Measurements from ENCODE around the gene PIEZO2. TPM values are rescaled to one million over a fixed set of nuclear protein-coding genes. Genes with fewer than 3 reads are reported as not detected.
"Not testable (repeated sequence)": the region's sequence is repeated elsewhere in the genome, so short reads cannot be mapped to it uniquely, and the experiment has no call there.

Gene PIEZO2
- total RNA-seq, 4 donors from 2014 or later, result 2.4 to 5.2 (median 3.3) TPM

- DNase-seq (ENCODE audit: extremely low spot score), result no peak
- H3K9me3 ChIP-seq, result no peaks in the 10 kb centered on the region
- WGBS, result 45% methylated on average over 13 of the region's 13 CpGs
- H3K4me3 ChIP-seq, result peak overlapping the region in 1 of 4 donors; percentile 13
- peak overlapping the region; percentile 40 to 62 (median 44) for H3K27ac ChIP-seq (replicated peaks in 1 of 4)
- H3K4me1 ChIP-seq, result peaks cover 5 to 26% (median 22%) of the 10 kb centered on the region in 4 donors
- H3K27me3 ChIP-seq, result no peaks in the 10 kb centered on the region
- TF ChIP-seq POLR2A (IDR thresholded peaks at IDR 0.05; ENCODE audit: low read depth) (no peak), POLR2AphosphoS5 (IDR thresholded peaks at IDR 0.05) (peak in 1 of 2 donors; percentile 15)
- intact Hi-C loops (cut with DNase I), result no loop called here
- no peaks in the 10 kb centered on the region for H3K36me3 ChIP-seq
Observed at GRCh38 chr18:10660179-10660884, 489.0 kb downstream of the PIEZO2 start.

DNA sequence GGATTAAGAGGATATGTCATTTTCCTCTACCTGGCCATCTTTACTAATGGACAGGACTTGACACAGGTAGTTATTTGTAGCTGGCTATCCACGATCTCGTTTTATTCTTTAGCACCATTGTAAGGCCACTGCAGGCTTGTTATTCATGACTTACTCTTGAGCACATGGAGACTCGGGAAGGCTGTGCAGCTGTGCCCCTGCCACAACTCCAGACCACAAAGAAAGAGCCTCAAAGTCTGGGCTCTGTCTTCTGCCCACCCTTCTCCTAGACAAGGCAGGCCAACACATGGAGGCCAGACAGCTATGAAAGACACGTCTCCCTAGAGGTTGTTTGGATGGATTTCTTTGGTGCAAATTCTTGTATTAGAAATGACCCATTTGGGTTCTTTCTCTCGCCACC, 489.8 kb downstream of the PIEZO2 start:
- WGBS, result 57% methylated on average over 5 of the region's 5 CpGs
- TF ChIP-seq POLR2A (IDR thresholded peaks at IDR 0.05; ENCODE audit: low read depth) (no peak), CTCF (IDR thresholded peaks at IDR 0.05) (no peak), POLR2AphosphoS5 (IDR thresholded peaks at IDR 0.05) (no peak), EP300 (IDR thresholded peaks at IDR 0.05) (no peak)
- Histone ChIP-seq H3K27ac (replicated peaks in 1 of 4) (peak overlapping the region in 1 of 4 donors; percentile 43), H3K9me3 (no peaks in the 10 kb centered on the region), H3K4me1 (peaks cover 5 to 26% (median 22%) of the 10 kb centered on the region in 4 donors), H3K36me3 (no peaks in the 10 kb centered on the region), H3K27me3 (no peaks in the 10 kb centered on the region), H3K4me3 (no peak overlapping the region)
- intact Hi-C loops (cut with DNase I), result no loop called here
- DNase-seq (ENCODE audit: extremely low spot score), result no peak

DNA sequence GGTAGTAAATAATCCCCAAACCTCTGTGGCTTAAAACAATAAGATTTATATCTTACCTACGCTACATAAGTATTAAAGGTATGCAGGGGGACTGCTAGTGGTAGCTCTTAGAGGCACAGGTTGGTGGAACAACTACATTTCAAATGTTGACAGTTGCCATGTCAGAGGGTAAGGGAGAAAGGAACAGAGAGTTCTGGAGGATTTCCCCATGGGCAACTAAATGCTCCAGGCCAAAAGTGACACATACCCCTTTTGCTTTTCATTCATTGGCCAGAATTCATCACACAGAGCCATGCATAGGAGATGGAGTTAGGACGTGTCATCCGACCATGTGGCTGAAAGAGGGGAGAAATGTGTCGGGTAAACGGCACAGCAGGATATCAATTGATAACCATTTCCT, 490.4 kb downstream of the PIEZO2 start:
- Histone ChIP-seq H3K27me3 (no peaks in the 10 kb centered on the region), H3K4me1 (peaks cover 5 to 26% (median 22%) of the 10 kb centered on the region in 4 donors), H3K27ac (replicated peaks in 1 of 4) (no peak overlapping the region), H3K4me3 (no peak overlapping the region), H3K9me3 (no peaks in the 10 kb centered on the region), H3K36me3 (no peaks in the 10 kb centered on the region)
- WGBS, result 71% methylated on average over 5 of the region's 5 CpGs
- TF ChIP-seq CTCF (IDR thresholded peaks at IDR 0.05), result no peak
- no peak for TF ChIP-seq POLR2AphosphoS5 (IDR thresholded peaks at IDR 0.05)
- TF ChIP-seq POLR2A (IDR thresholded peaks at IDR 0.05; ENCODE audit: low read depth), result no peak
- TF ChIP-seq EP300 (IDR thresholded peaks at IDR 0.05), result no peak
- no peak for DNase-seq (ENCODE audit: extremely low spot score)
- intact Hi-C loops (cut with DNase I), result no loop called here

- DNase-seq (ENCODE audit: extremely low spot score); H3K36me3 ChIP-seq; H3K27ac ChIP-seq (replicated peaks in 1 of 4); H3K4me3 ChIP-seq; H3K4me1 ChIP-seq; H3K27me3 ChIP-seq; H3K9me3 ChIP-seq; intact Hi-C loops (cut with DNase I): not testable (repeated sequence)
- 92% methylated on average over 1 of the region's 5 CpGs for WGBS
Observed at GRCh38 chr18:10644003-10644402, 505.4 kb downstream of the PIEZO2 start.

DNA sequence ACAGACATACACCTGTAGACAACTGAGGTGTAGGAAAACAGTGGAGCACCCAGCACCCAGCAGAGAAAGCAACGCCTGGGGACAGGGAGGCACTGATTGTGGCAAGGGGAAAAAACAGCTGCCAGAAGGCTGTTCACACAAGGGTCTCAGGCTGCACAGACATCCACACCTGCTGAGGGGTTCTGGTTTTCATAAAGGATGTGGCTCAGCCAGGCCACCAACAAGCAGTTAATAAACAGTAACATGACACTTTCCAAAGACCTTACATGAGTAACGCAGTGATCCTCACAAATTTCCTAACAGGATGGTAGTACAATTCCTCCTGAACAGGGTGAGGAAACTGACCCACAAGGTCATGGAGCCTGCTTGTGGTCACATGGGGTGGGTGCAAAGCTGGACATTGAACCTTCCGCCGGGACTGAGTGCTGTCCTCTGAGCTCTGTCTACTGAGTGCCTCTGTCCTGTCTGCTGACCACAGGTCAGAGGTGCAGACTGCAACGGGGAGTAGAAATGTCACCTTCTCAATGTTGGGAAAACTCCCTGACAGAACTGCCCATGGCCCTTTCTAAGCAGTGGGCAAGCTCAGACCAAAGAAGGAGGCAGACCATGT, 506.3 kb downstream of the PIEZO2 start:
- DNase-seq (ENCODE audit: extremely low spot score); H3K4me3 ChIP-seq; H3K4me1 ChIP-seq; H3K27me3 ChIP-seq; H3K9me3 ChIP-seq; intact Hi-C loops (cut with DNase I); H3K27ac ChIP-seq (replicated peaks in 1 of 4); H3K36me3 ChIP-seq: not testable (repeated sequence)
- WGBS, result no CpG with 5 or more reads among the region's 5 CpGs

GRCh38 chr18:10638539-10638885, 510.9 kb downstream of the PIEZO2 start:
- H3K4me1 ChIP-seq; DNase-seq (ENCODE audit: extremely low spot score); intact Hi-C loops (cut with DNase I); H3K9me3 ChIP-seq; H3K36me3 ChIP-seq; H3K27ac ChIP-seq (replicated peaks in 1 of 4); H3K4me3 ChIP-seq; H3K27me3 ChIP-seq: not testable (repeated sequence)
- 91% methylated on average over 6 of the region's 6 CpGs for WGBS

- intact Hi-C loops (cut with DNase I); H3K27ac ChIP-seq (replicated peaks in 1 of 4): not testable (repeated sequence)
- WGBS, result 66% methylated on average over 3 of the region's 11 CpGs
Observed at GRCh38 chr18:10637858-10638538, 511.4 kb downstream of the PIEZO2 start.

DNA sequence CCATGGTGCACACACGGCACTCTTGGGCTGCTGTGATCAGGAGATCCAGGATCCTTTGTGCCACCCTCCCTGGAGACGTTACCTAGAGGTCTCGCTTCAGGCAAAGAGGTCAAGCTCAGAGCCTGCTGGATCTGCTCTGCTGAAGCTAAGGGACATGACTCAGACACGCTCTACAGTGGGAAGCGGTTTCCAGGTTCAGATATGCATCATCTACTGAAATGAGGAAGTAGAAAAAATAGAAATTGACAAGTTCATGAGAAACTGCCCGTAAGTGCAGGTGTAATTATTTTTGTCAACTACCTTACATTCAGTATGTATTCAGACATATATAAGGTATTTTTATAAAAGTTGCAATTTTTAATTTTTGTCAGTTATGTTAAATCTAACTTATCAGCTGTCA, 520.3 kb downstream of the PIEZO2 start:
- H3K9me3 ChIP-seq; intact Hi-C loops (cut with DNase I); H3K4me3 ChIP-seq; H3K36me3 ChIP-seq; H3K27me3 ChIP-seq; DNase-seq (ENCODE audit: extremely low spot score); H3K4me1 ChIP-seq; H3K27ac ChIP-seq (replicated peaks in 1 of 4): not testable (repeated sequence)
- WGBS, result 76% methylated on average over 5 of the region's 6 CpGs

More at GRCh38 chr18:10637858-10638538, 511.4 kb downstream of the PIEZO2 start:
- not testable (repeated sequence) for H3K9me3 ChIP-seq; H3K4me1 ChIP-seq; H3K36me3 ChIP-seq; H3K27me3 ChIP-seq; DNase-seq (ENCODE audit: extremely low spot score); H3K4me3 ChIP-seq

GRCh38 chr18:10626606-10627213, 522.7 kb downstream of the PIEZO2 start:
- 86% methylated on average over 7 of the region's 7 CpGs for whole genome bisulfite sequencing
- not testable (repeated sequence) for DNase-seq (ENCODE audit: extremely low spot score); H3K4me1 ChIP-seq

More at GRCh38 chr18:10626606-10627213, 522.7 kb downstream of the PIEZO2 start:
- intact Hi-C loops (cut with DNase I); H3K9me3 ChIP-seq; H3K27me3 ChIP-seq; H3K27ac ChIP-seq (replicated peaks in 1 of 4); H3K36me3 ChIP-seq; H3K4me3 ChIP-seq: not testable (repeated sequence)
